ENCODE data around the gene PDZD8.

Gene PDZD8

GRCh38 chr10:117375360-117376178 is at the start of gene PDZD8:
Gene PDZD8 (minus strand): TSS chr10:117375440. CDS start chr10:117375227, 213 bp downstream.
- Mint-ChIP-seq H3K36me3 (peaks cover 3 to 5% of the 10 kb centered on the region in 2 donors), H3K4me3 (peak within 1 kb of the TSS; percentile 93 to 96), H3K27ac (peak within 1 kb of the TSS; percentile 94), H3K27me3 (peaks cover 18 to 29% of the 10 kb centered on the region in 2 donors), H3K4me1 (peaks cover 8 to 38% of the 10 kb centered on the region in 2 donors), H3K9me3 (no peaks in the 10 kb centered on the region)
- peak; percentile 87 for DNase-seq
- peak; percentile 92 to 95 for ATAC-seq (replicated peaks)

DNA sequence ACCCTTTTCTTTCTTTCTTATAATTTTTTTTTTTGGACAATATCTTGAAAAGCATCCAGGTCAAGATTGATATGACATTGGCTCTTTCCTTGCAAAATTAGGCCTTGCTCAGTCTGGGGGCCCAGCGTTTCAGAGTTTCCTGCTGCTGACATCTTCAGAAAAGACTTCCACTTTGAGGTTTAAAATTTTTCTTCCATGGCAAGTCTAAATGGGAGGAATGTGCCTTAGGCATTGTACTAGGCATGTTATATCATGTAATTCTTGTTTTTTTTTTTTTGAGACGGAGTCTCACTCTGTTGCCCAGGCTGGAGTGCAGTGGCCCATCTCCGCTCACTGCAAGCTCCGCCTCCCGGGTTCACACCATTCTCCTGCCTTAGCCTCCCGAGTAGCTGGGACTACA is 48.9 kb upstream of the PDZD8 start:
- Mint-ChIP-seq H3K9me3 (peaks cover 0 to 3% of the 10 kb centered on the region in 2 donors), H3K36me3 (no peaks in the 10 kb centered on the region), H3K4me1 (peaks cover 0 to 2% of the 10 kb centered on the region in 2 donors), H3K27me3 (peaks cover 7 to 13% of the 10 kb centered on the region in 2 donors), H3K27ac (no peak overlapping the region), H3K4me3 (no peak overlapping the region)
- ATAC-seq (replicated peaks) (no peak), DNase-seq (no peak)

GRCh38 chr10:117421985-117422384 is 46.7 kb upstream of the PDZD8 start:
- H3K9me3 Mint-ChIP-seq = peaks cover 0 to 3% of the 10 kb centered on the region in 2 donors
- H3K4me3 Mint-ChIP-seq = no peak overlapping the region
- no peaks in the 10 kb centered on the region for H3K36me3 Mint-ChIP-seq
- DNase-seq = no peak
- H3K27ac Mint-ChIP-seq = no peak overlapping the region
- ATAC-seq (replicated peaks) = no peak
- peaks cover 7 to 13% of the 10 kb centered on the region in 2 donors for H3K27me3 Mint-ChIP-seq
- peaks cover 0 to 2% of the 10 kb centered on the region in 2 donors for H3K4me1 Mint-ChIP-seq

DNA sequence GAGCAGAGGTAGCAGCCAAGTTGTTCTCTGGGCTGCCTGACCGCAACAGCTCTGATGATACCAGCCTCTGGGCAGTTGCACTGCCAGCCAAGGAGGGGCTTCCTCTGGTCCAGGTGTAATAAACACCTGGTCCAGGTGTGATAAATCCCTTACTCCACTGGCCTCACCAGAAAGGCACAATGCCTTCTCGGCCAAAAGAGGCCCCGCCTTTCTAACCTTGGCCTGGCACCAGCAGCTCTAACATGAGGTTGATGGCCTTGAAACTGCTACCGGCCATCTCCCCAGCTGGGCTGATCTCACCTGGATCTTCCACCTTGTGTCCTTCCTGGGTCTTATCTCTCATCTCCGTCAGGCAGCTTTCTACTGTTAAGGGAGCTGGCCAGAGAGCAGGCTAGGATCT is 45.5 kb upstream of the PDZD8 start:
- no peaks in the 10 kb centered on the region for H3K4me1 Mint-ChIP-seq
- no peak overlapping the region for H3K4me3 Mint-ChIP-seq
- no peak overlapping the region for H3K27ac Mint-ChIP-seq
- no peaks in the 10 kb centered on the region for H3K36me3 Mint-ChIP-seq
- peaks cover 7 to 13% of the 10 kb centered on the region in 2 donors for H3K27me3 Mint-ChIP-seq
- ATAC-seq (replicated peaks) = no peak
- H3K9me3 Mint-ChIP-seq = peaks cover 0 to 3% of the 10 kb centered on the region in 2 donors
- DNase-seq = no peak

DNA sequence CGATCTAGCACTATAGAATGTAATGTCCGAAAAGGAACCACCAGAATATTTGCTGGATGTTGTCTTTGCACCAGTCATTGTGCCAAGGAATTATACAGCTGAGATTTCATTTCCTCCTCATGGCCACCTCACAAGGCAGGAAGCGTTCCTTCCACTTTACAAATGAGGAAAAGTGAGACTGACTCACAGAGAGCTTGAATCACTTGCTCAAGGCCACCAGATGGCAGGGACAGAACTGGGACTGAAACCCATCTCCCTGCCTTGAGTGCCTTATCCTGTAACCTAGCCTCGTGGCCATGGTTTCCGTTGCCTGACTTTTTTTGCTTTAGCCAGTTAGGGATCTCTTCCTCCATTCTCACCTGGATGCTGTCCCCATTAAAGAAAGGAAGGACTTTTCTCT is 44.7 kb upstream of the PDZD8 start:
- no peak for DNase-seq
- H3K36me3 Mint-ChIP-seq = no peaks in the 10 kb centered on the region
- H3K27me3 Mint-ChIP-seq = peaks cover 7 to 11% of the 10 kb centered on the region in 2 donors
- H3K9me3 Mint-ChIP-seq = peaks cover 0 to 3% of the 10 kb centered on the region in 2 donors
- H3K4me3 Mint-ChIP-seq = no peak overlapping the region
- H3K27ac Mint-ChIP-seq = no peak overlapping the region
- ATAC-seq (replicated peaks) = no peak
- H3K4me1 Mint-ChIP-seq = no peaks in the 10 kb centered on the region

- Mint-ChIP-seq H3K27ac (no peak overlapping the region), H3K36me3 (no peaks in the 10 kb centered on the region), H3K4me3 (no peak overlapping the region), H3K9me3 (peaks cover 0 to 3% of the 10 kb centered on the region in 2 donors), H3K4me1 (no peaks in the 10 kb centered on the region), H3K27me3 (peaks cover 11 to 12% of the 10 kb centered on the region in 2 donors)
- DNase-seq (no peak), ATAC-seq (replicated peaks) (no peak)
Measured at GRCh38 chr10:117419159-117419558, 43.9 kb upstream of the PDZD8 start.

- H3K36me3 Mint-ChIP-seq = no peaks in the 10 kb centered on the region
- H3K27ac Mint-ChIP-seq = no peak overlapping the region
- DNase-seq = no peak
- no peak for ATAC-seq (replicated peaks)
- H3K27me3 Mint-ChIP-seq = peaks cover 14 to 15% of the 10 kb centered on the region in 2 donors
- no peak overlapping the region for H3K4me3 Mint-ChIP-seq
- peaks cover 0 to 3% of the 10 kb centered on the region in 2 donors for H3K9me3 Mint-ChIP-seq
- H3K4me1 Mint-ChIP-seq = no peaks in the 10 kb centered on the region
Measured at GRCh38 chr10:117418121-117418520, 42.9 kb upstream of the PDZD8 start.

GRCh38 chr10:117417196-117417595 is 42.0 kb upstream of the PDZD8 start:
- Mint-ChIP-seq H3K9me3 (peaks cover 0 to 3% of the 10 kb centered on the region in 2 donors), H3K4me3 (no peak overlapping the region), H3K4me1 (no peaks in the 10 kb centered on the region), H3K36me3 (no peaks in the 10 kb centered on the region), H3K27ac (no peak overlapping the region), H3K27me3 (peaks cover 20 to 21% of the 10 kb centered on the region in 2 donors)
- DNase-seq = no peak
- no peak for ATAC-seq (replicated peaks)

- Mint-ChIP-seq H3K9me3 (no peaks in the 10 kb centered on the region), H3K27ac (no peak overlapping the region), H3K36me3 (no peaks in the 10 kb centered on the region), H3K4me1 (no peaks in the 10 kb centered on the region), H3K4me3 (no peak overlapping the region), H3K27me3 (peaks cover 17 to 18% of the 10 kb centered on the region in 2 donors)
- ATAC-seq (replicated peaks) (no peak), DNase-seq (no peak)
Measured at GRCh38 chr10:117413928-117414618, 38.8 kb upstream of the PDZD8 start.

DNA sequence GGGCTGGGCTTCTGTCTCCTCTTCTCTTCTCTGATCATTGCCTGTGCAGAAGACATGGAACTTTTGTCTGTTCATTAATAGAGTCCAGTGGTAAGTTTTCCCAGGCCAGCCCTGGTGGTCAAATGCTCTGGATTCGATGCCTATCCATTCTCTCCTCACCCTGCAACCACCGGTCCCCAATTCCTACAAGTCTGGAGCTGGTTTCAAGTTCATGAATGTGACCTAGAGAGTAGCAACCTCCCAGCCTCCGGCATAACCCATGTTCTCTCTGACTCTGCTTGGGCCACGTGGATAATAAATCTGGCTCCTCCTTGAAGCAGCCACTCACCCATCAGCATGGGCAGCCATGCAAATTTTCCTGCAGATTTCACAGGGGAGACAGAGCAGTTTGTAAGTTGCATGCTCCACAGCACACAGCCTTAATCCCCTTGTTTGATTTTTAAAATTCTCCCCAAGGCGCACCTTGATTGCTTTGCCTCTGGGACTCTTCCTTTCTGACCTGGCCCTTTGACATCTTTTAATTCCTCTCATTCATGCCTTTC is 37.3 kb upstream of the PDZD8 start:
- H3K27me3 Mint-ChIP-seq = peaks cover 17 to 18% of the 10 kb centered on the region in 2 donors
- no peak for DNase-seq
- H3K4me3 Mint-ChIP-seq = no peak overlapping the region
- H3K36me3 Mint-ChIP-seq = no peaks in the 10 kb centered on the region
- ATAC-seq (replicated peaks) = no peak
- H3K27ac Mint-ChIP-seq = no peak overlapping the region
- no peaks in the 10 kb centered on the region for H3K4me1 Mint-ChIP-seq
- no peaks in the 10 kb centered on the region for H3K9me3 Mint-ChIP-seq

DNA sequence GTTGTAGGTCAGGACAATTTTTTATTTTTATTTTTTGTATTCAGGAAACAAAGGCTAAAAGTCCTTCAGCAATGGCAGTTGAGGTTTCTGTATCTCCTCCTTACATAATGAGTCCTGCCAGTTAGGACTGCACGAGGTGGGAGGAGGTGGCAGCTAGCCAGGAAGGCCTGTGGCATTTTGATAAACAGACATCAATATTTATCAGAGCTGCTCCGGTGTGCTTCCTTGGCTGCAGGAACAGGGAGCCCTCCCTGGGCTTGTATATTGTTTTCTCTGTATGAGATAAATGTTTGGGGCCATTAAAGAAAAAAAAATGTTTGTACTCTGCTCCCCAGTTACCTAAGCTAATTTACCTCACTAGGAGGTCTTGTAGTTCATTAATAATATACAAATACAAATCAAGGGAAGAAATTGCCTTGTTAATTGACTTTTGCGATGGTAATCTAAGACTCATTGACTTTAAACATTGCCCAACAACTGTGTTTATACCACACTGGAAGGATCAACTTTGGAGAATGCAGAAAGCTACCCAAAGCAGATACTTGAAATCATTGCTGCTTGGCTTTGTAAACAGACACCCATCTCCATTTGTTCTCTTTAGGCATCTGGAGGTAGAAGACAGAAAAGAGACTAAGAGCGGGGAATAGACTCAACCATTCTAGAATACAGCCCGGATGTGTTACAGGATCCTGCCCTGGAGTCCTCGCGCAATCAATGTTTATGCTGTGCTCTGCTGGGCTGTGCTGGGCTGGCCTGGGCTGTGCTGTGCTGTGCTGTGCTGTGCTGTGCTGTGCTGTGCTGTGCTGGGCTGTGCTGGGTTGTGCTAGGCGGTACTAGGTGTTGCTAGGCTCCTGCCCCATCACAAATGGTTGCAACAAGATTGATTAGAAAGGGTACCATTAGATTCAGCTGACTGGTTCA is 36.5 kb upstream of the PDZD8 start:
- ATAC-seq (replicated peaks) = no peak
- DNase-seq = no peak

DNA sequence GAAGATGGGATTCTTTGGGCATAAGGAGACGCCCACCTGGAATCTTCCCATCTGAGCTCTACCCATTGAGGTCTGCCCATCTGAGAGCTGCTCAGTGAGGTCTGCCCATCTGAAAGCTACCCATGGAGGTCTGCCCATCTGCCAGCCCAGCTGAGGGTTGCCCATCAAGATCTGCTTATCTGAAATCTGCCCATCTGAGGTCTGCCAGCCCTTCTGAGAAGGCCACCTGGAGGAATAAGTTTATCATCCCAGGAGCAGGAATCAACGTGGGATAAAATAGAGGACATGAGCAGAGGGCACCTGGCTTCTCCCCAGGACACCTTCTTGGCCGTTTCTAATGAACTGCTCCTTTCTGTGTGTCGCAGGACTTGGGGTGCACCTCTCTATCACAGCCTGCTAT is 35.3 kb upstream of the PDZD8 start:
- Mint-ChIP-seq H3K36me3 (no peaks in the 10 kb centered on the region), H3K27ac (no peak overlapping the region), H3K4me3 (no peak overlapping the region), H3K27me3 (peaks cover 17 to 18% of the 10 kb centered on the region in 2 donors), H3K4me1 (no peaks in the 10 kb centered on the region), H3K9me3 (no peaks in the 10 kb centered on the region)
- no peak for ATAC-seq (replicated peaks)
- DNase-seq = no peak

More for the DNA sequence above, 36.5 kb upstream of the PDZD8 start:
- no peak overlapping the region for H3K4me3 Mint-ChIP-seq
- no peaks in the 10 kb centered on the region for H3K36me3 Mint-ChIP-seq
- no peak overlapping the region for H3K27ac Mint-ChIP-seq
- peaks cover 17 to 18% of the 10 kb centered on the region in 2 donors for H3K27me3 Mint-ChIP-seq
- H3K9me3 Mint-ChIP-seq = no peaks in the 10 kb centered on the region
- H3K4me1 Mint-ChIP-seq = no peaks in the 10 kb centered on the region

DNA sequence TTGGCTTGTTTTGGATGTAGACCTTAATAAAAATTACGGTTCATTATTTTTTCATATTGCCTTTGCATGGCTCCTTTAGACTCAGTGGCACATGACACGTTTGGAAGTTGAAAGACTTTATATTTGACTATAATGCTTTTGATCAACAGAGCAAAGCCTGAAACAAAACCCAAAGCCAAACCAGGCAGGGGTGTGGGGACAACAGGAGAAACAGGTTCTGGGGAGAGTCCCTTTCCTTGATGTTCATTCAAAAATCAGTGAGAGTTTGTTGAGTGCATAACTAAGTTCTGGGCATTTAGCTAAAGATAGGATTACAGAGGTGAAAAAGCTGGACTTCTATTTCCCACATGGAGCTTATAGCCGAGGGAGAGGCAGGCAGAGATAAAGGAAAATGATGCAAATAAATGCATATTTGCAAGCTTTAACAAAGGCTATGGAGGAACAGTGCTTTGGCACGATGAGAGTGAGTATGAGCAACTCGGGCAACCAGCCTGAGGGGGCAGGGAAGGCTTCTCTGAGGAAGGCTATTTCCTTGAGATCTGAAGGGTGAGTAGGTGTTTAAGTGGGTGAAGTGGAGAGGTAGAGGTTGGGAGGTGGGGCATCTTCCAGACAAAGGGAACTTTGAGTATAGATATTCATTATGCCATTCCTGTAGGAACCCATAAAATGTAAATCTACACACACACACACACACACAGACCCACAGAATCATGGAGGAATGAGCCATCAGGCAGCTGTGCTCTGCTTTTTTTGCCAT is 34.5 kb upstream of the PDZD8 start:
- no peak overlapping the region for H3K4me3 Mint-ChIP-seq
- peaks cover 17 to 18% of the 10 kb centered on the region in 2 donors for H3K27me3 Mint-ChIP-seq
- H3K9me3 Mint-ChIP-seq = no peaks in the 10 kb centered on the region
- no peak for ATAC-seq (replicated peaks)
- no peaks in the 10 kb centered on the region for H3K36me3 Mint-ChIP-seq
- H3K27ac Mint-ChIP-seq = no peak overlapping the region
- no peaks in the 10 kb centered on the region for H3K4me1 Mint-ChIP-seq
- no peak for DNase-seq
